WTC11 (cell line): ENCODE results near the gene KLRG1. TPM values are rescaled to one million over a fixed set of nuclear protein-coding genes. Genes with fewer than 3 reads are reported as not detected.

ENCODE experiments used
- ATAC-seq: fragments of 200-7000 bp; cut with Tn5 transposase; 2 replicates; pipeline ENCODE4 v1.10.0; 2021; ENCODE audit warnings: mild to moderate bottlenecking, moderate library complexity
- CTCF ChIA-PET: fragments of 300-600 bp; sonication (Branson Sonifier 250); formaldehyde crosslinking; loops from one replicate; lab custom pipeline; 2021; ENCODE audit warnings: antibody characterized with exemption; lab: Charles Lee
- POLR2A ChIA-PET: fragments of 350-600 bp; sonication (Branson Sonifier 250); formaldehyde crosslinking; loops from one replicate; lab custom pipeline; 2021; ENCODE audit warnings: antibody characterized with exemption; lab: Charles Lee
- DNase-seq: peaks from one replicate; pipeline ENCODE4 v3.0.0; 2021; ENCODE audit warnings: low spot score
- H3K27ac Mint-ChIP-seq: 2 replicates; pipeline ENCODE4 v1.8.0; 2021; ENCODE audit warnings: mixed read lengths
- H3K27me3 Mint-ChIP-seq: 2 replicates; pipeline ENCODE4 v1.8.0; 2021; ENCODE audit warnings: low read depth, mild to moderate bottlenecking, moderate library complexity, mixed read lengths
- H3K36me3 Mint-ChIP-seq: 2 replicates; pipeline ENCODE4 v1.8.0; 2021; ENCODE audit warnings: mixed read lengths
- H3K4me1 Mint-ChIP-seq: 2 replicates; pipeline ENCODE4 v1.8.0; 2022; ENCODE audit warnings: mixed read lengths
- H3K4me3 Mint-ChIP-seq: 2 replicates; pipeline ENCODE4 v1.8.0; 2021; ENCODE audit warnings: mild to moderate bottlenecking, moderate library complexity, mixed read lengths
- H3K9me3 Mint-ChIP-seq: 2 replicates; pipeline ENCODE4 v1.8.0; 2021; ENCODE audit warnings: mixed read lengths
- ATF6 ChIP-seq: sonication (generic); formaldehyde crosslinking; IDR thresholded peaks from 2 replicates; pipeline ENCODE4 v1.8.1; 2023; ENCODE audit warnings: mild to moderate bottlenecking, missing genetic modification reagents
- CBFB ChIP-seq: sonication (generic); formaldehyde crosslinking; IDR thresholded peaks from 2 replicates; pipeline ENCODE4 v1.8.1; 2022; ENCODE audit warnings: mild to moderate bottlenecking, low read depth, missing genetic modification reagents
- CTCF ChIP-seq: fragments of 200-600 bp; IDR thresholded peaks from 2 replicates; pipeline ENCODE4 v1.8.0; 2022; ENCODE audit warnings: antibody characterized with exemption
- E2F1 ChIP-seq: sonication (generic); formaldehyde crosslinking; IDR thresholded peaks from 2 replicates; pipeline ENCODE4 v1.8.0; 2022; ENCODE audit warnings: mild to moderate bottlenecking, missing genetic modification reagents
- ETV6 ChIP-seq: sonication (generic); formaldehyde crosslinking; IDR thresholded peaks from 2 replicates; pipeline ENCODE4 v1.8.1; 2022; ENCODE audit warnings: mild to moderate bottlenecking, missing genetic modification reagents
- FOXJ3 ChIP-seq: sonication (generic); formaldehyde crosslinking; IDR thresholded peaks from 2 replicates; pipeline ENCODE4 v1.9.0; 2021; ENCODE audit warnings: missing genetic modification reagents, mild to moderate bottlenecking, borderline replicate concordance
- GABPB1 ChIP-seq: sonication (generic); formaldehyde crosslinking; IDR thresholded peaks from 2 replicates; pipeline ENCODE4 v1.8.1; 2023; ENCODE audit warnings: mild to moderate bottlenecking, missing genetic modification reagents
- GTF2I ChIP-seq: fragments of 250-450 bp; sonication (Bioruptor Pico); conservative IDR thresholded peaks from 2 replicates; pipeline ENCODE4 v1.4.0; 2021; ENCODE audit warnings: mild to moderate bottlenecking
- HMGXB4 ChIP-seq: sonication (generic); formaldehyde crosslinking; IDR thresholded peaks from 2 replicates; pipeline ENCODE4 v1.8.1; 2023; ENCODE audit warnings: mild to moderate bottlenecking, moderate library complexity, missing genetic modification reagents
- MXD4 ChIP-seq: fragments of 250-450 bp; sonication (Bioruptor Pico); IDR thresholded peaks from 2 replicates; pipeline ENCODE4 v1.8.0; 2021; ENCODE audit warnings: mild to moderate bottlenecking, moderate library complexity, borderline replicate concordance
- MYBL2 ChIP-seq: sonication (generic); formaldehyde crosslinking; IDR thresholded peaks from 2 replicates; pipeline ENCODE4 v1.8.1; 2023; ENCODE audit warnings: mild to moderate bottlenecking, moderate library complexity, missing genetic modification reagents
- PRDM15 ChIP-seq: sonication (generic); formaldehyde crosslinking; IDR thresholded peaks from 2 replicates; pipeline ENCODE4 v1.8.0; 2022; ENCODE audit warnings: missing genetic modification reagents
- SP1 ChIP-seq: sonication (generic); formaldehyde crosslinking; conservative IDR thresholded peaks from 2 replicates; pipeline ENCODE4 v1.8.1; 2022; ENCODE audit warnings: missing genetic modification reagents
- TEAD4 ChIP-seq: sonication (generic); formaldehyde crosslinking; IDR thresholded peaks from 2 replicates; pipeline ENCODE4 v1.8.0; 2022; ENCODE audit warnings: mild to moderate bottlenecking, missing genetic modification reagents
- ZNF121 ChIP-seq: sonication (generic); formaldehyde crosslinking; IDR thresholded peaks from 2 replicates; pipeline ENCODE4 v1.8.0; 2023; ENCODE audit warnings: missing genetic modification reagents
- ZNF232 ChIP-seq: sonication (generic); formaldehyde crosslinking; IDR thresholded peaks from 2 replicates; pipeline ENCODE4 v1.8.0; 2022; ENCODE audit warnings: mild to moderate bottlenecking, missing genetic modification reagents
- ZNF423 ChIP-seq: fragments of 250-450 bp; sonication (Bioruptor Pico); IDR thresholded peaks from 2 replicates; pipeline ENCODE4 v2.1.2; 2022; ENCODE audit warnings: mild to moderate bottlenecking, moderate library complexity
- ZNF425 ChIP-seq: fragments of 250-450 bp; sonication (Bioruptor Pico); conservative IDR thresholded peaks from 2 replicates; pipeline ENCODE4 v1.9.0; 2021; ENCODE audit warnings: mild to moderate bottlenecking
- total RNA-seq: library from RNA; stranded (reverse); gene quantifications from 3 replicates; pipeline ENCODE4 v1.2.3, GENCODE V29; 2021

Gene KLRG1
- total RNA-seq, 1 experiment from 2014 or later = 7.2 TPM

- ATAC-seq (peak; percentile 3; the same call in 1 of the 2 replicates), DNase-seq (no peak)
- no peak for TF ChIP-seq CTCF
- peak; percentile 3; the same call in 1 of the 2 replicates for TF ChIP-seq ZNF232 (CRISPR knock-in tag)
- ChIA-PET CTCF (interaction anchor here (0.5 to 3.0 kb wide), 20 partner anchors 22 to 406 kb away, joined by 3 to 38 read pairs (median 5); partner anchors contain the start of gene PHC1), POLR2A (interaction anchor here (1.8 to 2.6 kb wide), 2 partner anchors 36 to 82 kb away, joined by 6 to 16 read pairs; partner anchors contain the start of gene PHC1)
- Mint-ChIP-seq H3K9me3 (peaks cover 22% of the 10 kb centered on the region), H3K4me1 (peaks cover 20% of the 10 kb centered on the region), H3K27ac (peak overlapping the region; percentile 93), H3K27me3 (no peaks in the 10 kb centered on the region), H3K36me3 (peaks cover 33% of the 10 kb centered on the region), H3K4me3 (peak overlapping the region; percentile 95)
Observed at GRCh38 chr12:8950221-8950527, 39.2 kb upstream of the KLRG1 start.

GRCh38 chr12:8950702-8951478, 38.5 kb upstream of the KLRG1 start:
- no peaks in the 10 kb centered on the region for H3K27me3 Mint-ChIP-seq
- H3K27ac Mint-ChIP-seq = no peak overlapping the region
- peaks cover 20% of the 10 kb centered on the region for H3K4me1 Mint-ChIP-seq
- no peak for ATAC-seq
- CTCF ChIA-PET = interaction anchor here (1.8 to 3.0 kb wide), 5 partner anchors 80 to 407 kb away, joined by 5 to 38 read pairs (median 10); no protein-coding TSS in a partner anchor
- peaks cover 36% of the 10 kb centered on the region for H3K36me3 Mint-ChIP-seq
- DNase-seq = no peak
- TF ChIP-seq PRDM15 (CRISPR knock-in tag) (no peak), GTF2I (CRISPR knock-in tag) (0 out of 2 replicates have a peak, but pooled peaks have one; percentile 33), ZNF121 (CRISPR knock-in tag) (peak; percentile 36; the same call in 1 of the 2 replicates), ZNF425 (CRISPR knock-in tag) (no peak), ETV6 (CRISPR knock-in tag) (no peak), CBFB (CRISPR knock-in tag) (no peak), ATF6 (no peak)
- POLR2A ChIA-PET = interaction anchor here (1.8 kb wide), 1 partner anchor 81 kb away, joined by 6 read pairs; no protein-coding TSS in a partner anchor
- peaks cover 24% of the 10 kb centered on the region for H3K9me3 Mint-ChIP-seq
- peak overlapping the region; percentile 95 for H3K4me3 Mint-ChIP-seq

GRCh38 chr12:8951744-8952143, 37.6 kb upstream of the KLRG1 start:
- Mint-ChIP-seq H3K36me3 (peaks cover 45% of the 10 kb centered on the region), H3K4me3 (peak overlapping the region; percentile 30), H3K27ac (no peak overlapping the region), H3K9me3 (peaks cover 27% of the 10 kb centered on the region), H3K27me3 (no peaks in the 10 kb centered on the region), H3K4me1 (peaks cover 19% of the 10 kb centered on the region)
- ATAC-seq = no peak
- ChIA-PET POLR2A (no interaction called here), CTCF (interaction anchor here (3.0 kb wide), 1 partner anchor 79 kb away, joined by 10 read pairs; no protein-coding TSS in a partner anchor)
- no peak for DNase-seq
- TF ChIP-seq SP1 (CRISPR knock-in tag) = no peak
- TF ChIP-seq GABPB1 (CRISPR knock-in tag) = no peak
- TF ChIP-seq TEAD4 = no peak
- TF ChIP-seq ZNF423 (CRISPR knock-in tag) = no peak
- no peak for TF ChIP-seq E2F1 (CRISPR knock-in tag)
- TF ChIP-seq MYBL2 (CRISPR knock-in tag) = no peak
- no peak for TF ChIP-seq MXD4 (CRISPR knock-in tag)
- TF ChIP-seq HMGXB4 (CRISPR knock-in tag) = no peak
- TF ChIP-seq FOXJ3 (CRISPR knock-in tag) = no peak
